HUES48 (cell line): ENCODE data around the gene PRKG1.
"Not testable (repeated sequence)": the region's sequence is repeated elsewhere in the genome, so short reads cannot be mapped to it uniquely, and the experiment has no call there.

ENCODE experiments used
- H3K27ac ChIP-seq: one replicate; pipeline ENCODE4 v1.7.0; 2013; ENCODE audit warnings: low read depth, low read length, inconsistent platforms
- H3K27me3 ChIP-seq: 2 replicates; pipeline ENCODE4 v1.6.1; 2013; ENCODE audit warnings: mild to moderate bottlenecking, low read length; ENCODE audit not compliant: control insufficient read depth, insufficient read depth
- H3K36me3 ChIP-seq: 2 replicates; pipeline ENCODE4 v1.6.1; 2013; ENCODE audit warnings: low read length; ENCODE audit not compliant: control insufficient read depth, insufficient read depth
- H3K4me1 ChIP-seq: 2 replicates; pipeline ENCODE4 v1.6.1; 2013; ENCODE audit warnings: mild to moderate bottlenecking, low read length; ENCODE audit not compliant: control insufficient read depth, insufficient read depth
- H3K4me3 ChIP-seq: 2 replicates; pipeline ENCODE4 v1.5.1; 2013; ENCODE audit warnings: mild to moderate bottlenecking, low read depth, low read length
- H3K9ac ChIP-seq: 2 replicates; pipeline ENCODE4 v1.6.1; 2013; ENCODE audit warnings: mild to moderate bottlenecking, low read depth, low read length, moderate library complexity
- H3K9me3 ChIP-seq: 2 replicates; pipeline ENCODE4 v1.6.1; 2013; ENCODE audit warnings: low read length; ENCODE audit not compliant: control insufficient read depth, insufficient read depth

The PRKG1 gene

DNA sequence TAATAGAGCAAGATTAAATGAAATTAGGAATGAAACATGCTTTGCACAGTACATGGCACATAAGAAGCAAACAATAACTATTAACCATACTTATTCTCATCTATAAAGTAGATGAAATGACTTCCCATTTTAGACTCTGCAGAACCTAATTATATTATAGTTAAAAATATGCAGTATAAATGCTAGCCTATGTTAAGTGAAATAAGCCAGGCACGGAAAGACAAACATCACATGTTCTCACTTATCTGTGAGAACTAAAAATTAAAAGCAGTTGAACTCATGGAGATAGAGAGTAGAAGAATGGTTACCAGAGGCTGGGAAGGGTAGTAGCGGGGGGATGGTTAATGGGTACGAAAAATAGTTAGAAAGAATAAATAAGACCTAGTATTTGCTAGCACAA is 247.0 kb downstream of the PRKG1 start:
- no peak overlapping the region for H3K9ac ChIP-seq
- H3K9me3 ChIP-seq: no peaks in the 10 kb centered on the region
- no peaks in the 10 kb centered on the region for H3K36me3 ChIP-seq
- H3K4me1 ChIP-seq: no peaks in the 10 kb centered on the region
- no peaks in the 10 kb centered on the region for H3K27me3 ChIP-seq
- H3K27ac ChIP-seq: no peak overlapping the region
- H3K4me3 ChIP-seq: no peak overlapping the region

DNA sequence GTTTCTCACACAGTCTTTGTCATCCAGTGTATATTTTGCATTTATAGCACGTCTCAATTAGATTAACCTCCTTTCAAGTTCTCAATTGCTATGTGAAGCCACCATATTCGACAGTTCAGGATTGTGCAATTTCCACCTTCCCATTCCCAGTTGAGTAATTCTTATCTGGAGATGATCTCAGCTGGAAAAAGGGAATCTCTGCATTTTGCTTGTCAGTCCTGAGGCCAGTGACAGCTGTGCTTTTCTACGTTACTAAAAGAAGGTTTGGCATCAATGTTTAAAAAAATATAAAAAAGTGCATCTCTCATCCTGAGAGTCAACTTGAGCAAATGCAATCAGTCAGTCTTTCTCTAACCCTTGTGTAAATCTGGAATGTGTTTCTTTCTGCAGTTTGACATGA is 247.7 kb downstream of the PRKG1 start:
- no peak overlapping the region for H3K4me3 ChIP-seq
- no peaks in the 10 kb centered on the region for H3K36me3 ChIP-seq
- H3K9me3 ChIP-seq: no peaks in the 10 kb centered on the region
- no peaks in the 10 kb centered on the region for H3K4me1 ChIP-seq
- H3K9ac ChIP-seq: no peak overlapping the region
- H3K27ac ChIP-seq: no peak overlapping the region
- no peaks in the 10 kb centered on the region for H3K27me3 ChIP-seq

DNA sequence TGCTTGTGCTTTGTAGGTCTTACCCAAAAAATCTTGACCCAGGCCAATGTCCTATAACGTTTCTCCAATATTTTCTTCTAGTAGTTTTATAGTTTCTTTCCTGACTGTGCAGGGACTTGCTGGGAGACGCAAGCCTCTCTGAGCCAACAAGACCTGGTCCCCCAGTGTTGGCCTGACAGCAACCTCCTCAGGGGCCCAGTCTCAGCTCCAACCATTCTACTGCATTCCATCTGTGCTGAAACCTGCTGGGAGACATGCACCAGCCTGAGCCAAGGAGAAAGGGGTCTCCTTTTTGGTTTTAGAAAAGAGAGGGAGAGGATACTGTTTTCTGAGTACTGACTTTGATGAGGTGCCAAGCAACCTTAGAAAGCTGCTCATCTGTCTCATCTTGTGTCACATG is 251.4 kb downstream of the PRKG1 start:
- no peak overlapping the region for H3K9ac ChIP-seq
- no peaks in the 10 kb centered on the region for H3K36me3 ChIP-seq
- no peaks in the 10 kb centered on the region for H3K4me1 ChIP-seq
- no peaks in the 10 kb centered on the region for H3K27me3 ChIP-seq
- H3K27ac ChIP-seq: no peak overlapping the region
- no peaks in the 10 kb centered on the region for H3K9me3 ChIP-seq
- no peak overlapping the region for H3K4me3 ChIP-seq

DNA sequence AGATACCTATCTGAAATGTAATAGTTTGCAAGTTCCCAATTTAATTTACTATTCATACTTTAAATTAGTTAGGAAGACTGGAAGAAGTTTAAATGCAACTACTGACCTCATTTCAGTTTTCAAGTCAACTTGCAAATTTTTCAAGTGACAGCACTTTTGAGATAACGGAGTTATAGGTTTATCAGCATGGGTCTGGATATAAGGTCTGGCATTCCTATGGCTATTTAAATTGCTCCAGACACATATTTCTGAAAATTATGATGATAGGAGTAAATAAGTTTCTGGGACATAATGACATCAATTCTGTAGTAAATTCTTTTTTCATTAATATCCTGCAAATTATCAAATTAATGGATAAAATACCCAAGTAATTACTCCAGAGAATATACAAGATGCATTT is 251.9 kb downstream of the PRKG1 start:
- Histone ChIP-seq H3K9me3 (no peaks in the 10 kb centered on the region), H3K27ac (no peak overlapping the region), H3K9ac (no peak overlapping the region), H3K36me3 (no peaks in the 10 kb centered on the region), H3K27me3 (no peaks in the 10 kb centered on the region), H3K4me1 (no peaks in the 10 kb centered on the region), H3K4me3 (no peak overlapping the region)

DNA sequence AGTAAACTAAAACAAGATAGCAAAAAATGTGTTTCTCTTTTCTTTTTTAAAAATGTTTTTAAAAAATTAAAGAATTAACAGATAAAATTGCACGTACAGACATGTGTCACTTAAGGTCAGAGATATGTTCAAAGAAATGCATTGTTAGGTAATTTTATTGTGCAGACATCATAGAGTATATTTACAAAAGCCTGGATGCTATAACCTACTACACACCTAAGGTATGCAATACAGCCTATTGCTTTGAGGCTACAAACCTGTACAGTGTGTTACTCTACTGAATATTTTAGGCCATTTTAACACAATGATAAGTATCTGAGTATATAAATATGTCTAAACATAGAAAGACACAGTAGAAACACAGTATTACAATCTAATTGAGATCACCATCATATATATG is 253.1 kb downstream of the PRKG1 start:
- H3K27ac ChIP-seq: no peak overlapping the region
- no peaks in the 10 kb centered on the region for H3K36me3 ChIP-seq
- no peaks in the 10 kb centered on the region for H3K4me1 ChIP-seq
- H3K9ac ChIP-seq: no peak overlapping the region
- no peaks in the 10 kb centered on the region for H3K27me3 ChIP-seq
- no peak overlapping the region for H3K4me3 ChIP-seq
- no peaks in the 10 kb centered on the region for H3K9me3 ChIP-seq

DNA sequence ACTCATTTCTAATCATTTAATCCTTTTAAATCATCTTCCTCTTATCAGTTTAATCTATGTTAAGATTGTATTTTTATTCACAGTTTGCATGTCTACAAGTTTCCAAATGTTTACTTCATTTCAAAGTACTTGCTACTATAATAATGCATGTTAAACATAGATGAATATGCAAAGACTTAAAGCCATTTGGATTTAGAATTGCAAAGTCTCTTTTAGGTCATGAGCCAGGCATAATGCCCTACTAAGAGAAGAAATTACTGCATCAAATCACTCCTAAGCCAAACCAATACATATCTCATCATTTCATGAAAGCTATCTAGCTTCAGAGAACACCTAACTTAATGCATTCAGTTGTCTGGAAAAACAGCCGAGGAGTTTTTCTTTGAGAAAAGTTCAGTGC is 266.1 kb downstream of the PRKG1 start:
- no peaks in the 10 kb centered on the region for H3K9me3 ChIP-seq
- no peaks in the 10 kb centered on the region for H3K4me1 ChIP-seq
- no peak overlapping the region for H3K4me3 ChIP-seq
- no peak overlapping the region for H3K27ac ChIP-seq
- no peaks in the 10 kb centered on the region for H3K36me3 ChIP-seq
- no peak overlapping the region for H3K9ac ChIP-seq
- H3K27me3 ChIP-seq: no peaks in the 10 kb centered on the region

DNA sequence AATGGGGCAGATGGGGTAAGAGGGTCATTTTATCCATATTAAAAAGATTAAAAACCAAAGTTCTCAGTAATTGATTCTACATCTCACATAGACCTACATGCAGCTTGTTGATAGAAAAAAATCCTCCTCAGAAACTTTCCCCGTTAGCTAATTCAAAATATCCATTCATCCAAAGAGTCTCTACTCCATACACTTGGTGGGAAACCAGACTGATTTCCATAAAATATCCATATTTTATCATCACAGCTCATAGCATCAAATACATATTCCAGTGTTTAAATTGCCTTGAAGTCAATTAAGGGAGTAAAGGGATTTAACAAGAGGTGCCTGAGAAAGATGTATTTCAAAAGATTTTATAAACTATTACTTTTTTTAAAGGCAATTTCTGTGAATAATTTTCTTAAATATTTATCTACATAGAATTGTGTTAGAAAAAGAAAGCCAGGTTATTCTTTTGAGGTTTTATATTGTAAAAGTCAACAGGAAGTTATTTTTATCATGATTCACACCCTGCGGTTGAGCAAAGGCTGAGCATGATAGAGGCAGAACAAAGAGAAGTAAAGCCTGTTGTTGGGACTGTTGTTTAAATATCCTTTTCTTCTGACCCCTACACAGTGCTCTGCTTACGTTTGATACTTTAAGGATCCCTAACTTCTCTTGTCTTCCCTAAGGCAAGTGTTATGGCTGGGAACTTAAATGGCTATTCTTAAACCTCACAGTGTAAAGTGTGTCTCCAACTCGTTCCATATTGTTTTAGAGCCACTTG is 266.7 kb downstream of the PRKG1 start:
- Histone ChIP-seq H3K4me1 (no peaks in the 10 kb centered on the region), H3K36me3 (no peaks in the 10 kb centered on the region), H3K27ac (no peak overlapping the region)

DNA sequence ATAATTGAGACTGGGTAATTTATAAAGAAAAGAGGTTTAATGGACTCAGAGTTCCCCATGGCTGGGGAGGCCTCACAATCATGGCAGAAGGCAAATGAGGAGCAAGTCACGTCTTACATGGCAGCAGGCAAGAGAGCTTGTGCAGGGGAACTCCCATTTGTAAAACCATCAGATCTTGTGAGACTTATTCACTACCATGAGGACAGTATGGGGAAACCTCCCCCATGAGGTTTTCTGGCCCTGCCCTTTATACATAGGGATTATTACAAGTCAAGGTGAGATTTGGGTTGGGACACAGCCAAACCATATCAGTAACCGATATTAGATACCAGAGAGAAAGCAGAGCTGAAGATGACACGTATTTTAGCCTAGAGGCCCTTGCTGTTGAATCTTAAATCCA is 267.5 kb downstream of the PRKG1 start:
- not testable (repeated sequence) for H3K9ac ChIP-seq, H3K9me3 ChIP-seq, H3K4me3 ChIP-seq, H3K4me1 ChIP-seq, H3K27me3 ChIP-seq, H3K27ac ChIP-seq, H3K36me3 ChIP-seq

More for the DNA sequence above, 266.7 kb downstream of the PRKG1 start:
- Histone ChIP-seq H3K9ac (no peak overlapping the region), H3K4me3 (no peak overlapping the region), H3K27me3 (no peaks in the 10 kb centered on the region), H3K9me3 (no peaks in the 10 kb centered on the region)

DNA sequence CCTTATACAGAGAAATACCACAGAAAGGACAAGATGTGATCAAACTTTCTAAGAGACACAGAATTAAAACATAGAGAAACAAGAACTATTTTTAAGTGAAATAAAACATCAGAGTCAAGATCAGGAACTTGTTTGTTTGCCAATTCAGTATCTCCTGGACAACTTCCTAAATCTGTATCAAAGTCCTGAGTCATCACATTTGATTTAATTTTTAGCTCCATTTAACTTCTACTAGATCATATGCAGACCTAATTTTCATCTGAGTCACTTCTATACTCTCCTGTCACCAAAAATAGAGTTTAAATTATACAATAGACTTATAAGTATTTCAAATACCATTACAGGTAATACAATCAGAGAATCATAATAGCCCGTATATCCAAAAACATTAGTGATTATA is 268.1 kb downstream of the PRKG1 start:
- no peak overlapping the region for H3K27ac ChIP-seq
- H3K27me3 ChIP-seq: no peaks in the 10 kb centered on the region
- H3K9me3 ChIP-seq: no peaks in the 10 kb centered on the region
- H3K9ac ChIP-seq: no peak overlapping the region
- H3K4me1 ChIP-seq: no peaks in the 10 kb centered on the region
- no peaks in the 10 kb centered on the region for H3K36me3 ChIP-seq
- no peak overlapping the region for H3K4me3 ChIP-seq

DNA sequence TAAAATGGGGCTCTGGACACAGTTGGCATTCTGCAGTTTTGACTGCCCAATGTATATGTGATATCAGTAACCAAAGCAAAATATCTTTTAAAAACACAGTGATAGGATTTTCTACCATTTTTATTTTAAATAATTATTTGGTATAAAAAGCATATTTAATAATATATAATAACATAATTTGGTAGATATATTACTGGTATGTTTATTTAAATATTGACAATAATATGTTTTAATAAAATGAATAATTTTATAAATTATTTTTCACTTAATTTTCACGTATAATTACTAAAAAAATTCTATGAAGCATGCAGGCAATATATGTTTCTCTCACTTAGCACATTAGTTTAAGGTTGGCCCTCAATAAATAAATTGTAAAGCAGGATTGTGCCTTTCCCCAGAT is 269.1 kb downstream of the PRKG1 start:
- Histone ChIP-seq H3K27me3 (no peaks in the 10 kb centered on the region), H3K36me3 (no peaks in the 10 kb centered on the region), H3K9me3 (no peaks in the 10 kb centered on the region), H3K4me3 (no peak overlapping the region), H3K4me1 (no peaks in the 10 kb centered on the region), H3K27ac (no peak overlapping the region), H3K9ac (no peak overlapping the region)

DNA sequence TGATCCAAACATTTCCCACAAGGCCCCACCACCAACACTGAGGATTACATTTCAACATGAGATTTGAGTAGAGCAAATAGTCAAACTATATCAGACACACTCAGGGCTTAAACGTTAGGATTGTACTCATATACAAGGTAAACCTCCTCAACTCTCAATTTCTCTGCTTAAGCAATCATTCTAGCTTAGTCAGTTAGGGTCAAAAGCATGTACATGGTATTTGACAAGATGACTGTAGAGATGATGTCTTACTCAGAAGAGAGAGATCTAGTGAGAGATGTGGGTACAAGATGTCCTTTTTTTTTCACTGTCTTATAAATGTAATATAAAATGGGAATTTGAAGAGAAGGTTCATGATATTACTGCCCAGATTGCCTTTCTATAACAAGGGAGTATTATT is 270.1 kb downstream of the PRKG1 start:
- Histone ChIP-seq H3K27me3 (no peaks in the 10 kb centered on the region), H3K9ac (no peak overlapping the region), H3K36me3 (no peaks in the 10 kb centered on the region), H3K9me3 (no peaks in the 10 kb centered on the region), H3K27ac (no peak overlapping the region), H3K4me3 (no peak overlapping the region), H3K4me1 (no peaks in the 10 kb centered on the region)
